OCI-LY3 (cell line): ENCODE data around the gene LARGE2.
"Not testable (repeated sequence)": the region's sequence is repeated elsewhere in the genome, so short reads cannot be mapped to it uniquely, and the experiment has no call there.

ENCODE experiments used
- H2AFZ ChIP-seq: fragments of 200-600, 300-600 bp; shearing (Covaris generic); 2 replicates; pipeline ENCODE4 v1.6.0; 2014; ENCODE audit warnings: antibody characterized with exemption, low read depth, low read length
- H3K27ac ChIP-seq: fragments of 200-600, 300-600 bp; sonication (generic); 2 replicates; pipeline ENCODE4 v1.5.1; 2014; ENCODE audit warnings: mild to moderate bottlenecking, low read length, moderate library complexity, mixed read lengths
- H3K27me3 ChIP-seq: fragments of 200-600, 300-600 bp; sonication (generic); 2 replicates; pipeline ENCODE4 v1.6.1; 2014; ENCODE audit warnings: low read depth, low read length, mixed read lengths
- H3K36me3 ChIP-seq: fragments of 200-600, 300-600 bp; sonication (generic); replicated peaks from 2 replicates; pipeline ENCODE3; 2014; ENCODE audit warnings: low read depth, low read length, mixed read lengths
- H3K4me1 ChIP-seq: fragments of 300-600, 200-600 bp; sonication (generic); 2 replicates; pipeline ENCODE4 v1.6.1; 2014; ENCODE audit warnings: low read length, mixed read lengths
- H3K4me2 ChIP-seq: fragments of 200-600, 300-600 bp; sonication (generic); 2 replicates; pipeline ENCODE4 v1.6.1; 2014; ENCODE audit warnings: low read length, mixed read lengths
- H3K4me3 ChIP-seq: fragments of 300-600, 200-600 bp; sonication (generic); 2 replicates; pipeline ENCODE4 v1.5.1; 2014; ENCODE audit warnings: antibody characterized with exemption, mild to moderate bottlenecking, low read length, moderate library complexity
- H3K79me2 ChIP-seq: fragments of 300-600, 200-600 bp; shearing (Covaris generic); 2 replicates; pipeline ENCODE4 v1.6.1; 2014; ENCODE audit warnings: mild to moderate bottlenecking, low read length, mixed read lengths
- H3K9ac ChIP-seq: fragments of 300-600, 200-600 bp; shearing (Covaris generic); 2 replicates; pipeline ENCODE4 v1.6.0; 2014; ENCODE audit warnings: mild to moderate bottlenecking, low read length, moderate library complexity
- H3K9me3 ChIP-seq: fragments of 200-600, 300-600 bp; shearing (Covaris generic); 2 replicates; pipeline ENCODE4 v1.6.1; 2014; ENCODE audit warnings: low read length, mixed read lengths; ENCODE audit not compliant: insufficient read depth
- H4K20me1 ChIP-seq: fragments of 200-600, 300-600 bp; sonication (generic); 2 replicates; pipeline ENCODE4 v1.6.1; 2016; ENCODE audit warnings: low read length, mixed read lengths; ENCODE audit not compliant: insufficient read depth
- EZH2phosphoT487 ChIP-seq: fragments of 200-600 bp; shearing (Covaris generic); IDR thresholded peaks from 2 replicates; pipeline ENCODE4 v1.6.1; 2018; ENCODE audit warnings: antibody characterized with exemption, mixed run types, low read depth
- TF ChIP-seq, protein P1 (sequence below): fragments of 200-600, 300-600 bp; sonication (generic); IDR thresholded peaks from 2 replicates; pipeline ENCODE4 v1.5.1; 2014; ENCODE audit warnings: antibody characterized with exemption, low read length, low read depth

Gene LARGE2

DNA sequence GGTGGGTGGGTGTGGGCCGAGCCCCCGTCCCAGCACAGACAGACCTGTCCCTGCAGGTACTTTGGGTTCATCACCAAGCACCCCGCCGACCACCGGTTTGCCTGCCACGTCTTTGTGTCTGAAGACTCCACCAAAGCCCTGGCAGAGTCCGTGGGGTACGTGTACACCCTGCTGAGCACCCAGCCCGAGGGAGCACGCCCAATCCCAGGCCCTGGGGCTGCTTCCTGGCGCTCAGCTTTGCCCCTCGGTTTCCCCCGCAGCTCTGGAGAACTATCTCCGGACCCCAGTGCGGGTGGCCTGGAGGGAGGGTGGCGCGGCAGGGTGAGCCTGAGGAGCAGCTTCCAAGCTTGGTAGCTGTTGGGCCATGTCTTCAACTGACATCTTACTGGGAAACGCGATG is 17.4 kb upstream of the LARGE2 start:
- Histone ChIP-seq H3K36me3 (no peaks in the 10 kb centered on the region), H4K20me1 (no peaks in the 10 kb centered on the region), H3K4me1 (no peaks in the 10 kb centered on the region; the same call in 1 of the 2 replicates), H3K79me2 (no peaks in the 10 kb centered on the region), H3K9me3 (no peaks in the 10 kb centered on the region), H2AFZ (no peak overlapping the region), H3K9ac (no peak overlapping the region), H3K4me3 (no peak overlapping the region), H3K4me2 (no peak overlapping the region), H3K27me3 (no peaks in the 10 kb centered on the region), H3K27ac (no peak overlapping the region)
- TF ChIP-seq EZH2phosphoT487: no peak
- TF ChIP-seq, protein P1, sequence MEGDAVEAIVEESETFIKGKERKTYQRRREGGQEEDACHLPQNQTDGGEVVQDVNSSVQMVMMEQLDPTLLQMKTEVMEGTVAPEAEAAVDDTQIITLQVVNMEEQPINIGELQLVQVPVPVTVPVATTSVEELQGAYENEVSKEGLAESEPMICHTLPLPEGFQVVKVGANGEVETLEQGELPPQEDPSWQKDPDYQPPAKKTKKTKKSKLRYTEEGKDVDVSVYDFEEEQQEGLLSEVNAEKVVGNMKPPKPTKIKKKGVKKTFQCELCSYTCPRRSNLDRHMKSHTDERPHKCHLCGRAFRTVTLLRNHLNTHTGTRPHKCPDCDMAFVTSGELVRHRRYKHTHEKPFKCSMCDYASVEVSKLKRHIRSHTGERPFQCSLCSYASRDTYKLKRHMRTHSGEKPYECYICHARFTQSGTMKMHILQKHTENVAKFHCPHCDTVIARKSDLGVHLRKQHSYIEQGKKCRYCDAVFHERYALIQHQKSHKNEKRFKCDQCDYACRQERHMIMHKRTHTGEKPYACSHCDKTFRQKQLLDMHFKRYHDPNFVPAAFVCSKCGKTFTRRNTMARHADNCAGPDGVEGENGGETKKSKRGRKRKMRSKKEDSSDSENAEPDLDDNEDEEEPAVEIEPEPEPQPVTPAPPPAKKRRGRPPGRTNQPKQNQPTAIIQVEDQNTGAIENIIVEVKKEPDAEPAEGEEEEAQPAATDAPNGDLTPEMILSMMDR: no peak

DNA sequence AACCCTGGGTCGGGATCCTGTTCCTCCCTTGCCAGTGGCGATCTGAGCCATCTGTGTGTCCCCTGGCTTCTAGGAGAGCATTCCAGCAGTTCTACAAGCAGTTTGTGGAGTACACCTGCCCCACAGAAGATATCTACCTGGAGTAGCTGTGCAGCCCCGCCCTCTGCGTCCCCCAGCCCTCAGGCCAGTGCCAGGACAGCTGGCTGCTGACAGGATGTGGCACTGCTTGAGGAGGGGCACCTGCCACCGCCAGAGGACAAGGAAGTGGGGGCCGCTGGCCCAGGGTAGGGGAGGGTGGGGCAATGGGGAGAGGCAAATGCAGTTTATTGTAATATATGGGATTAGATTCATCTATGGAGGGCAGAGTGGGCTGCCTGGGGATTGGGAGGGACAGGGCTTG is 16.9 kb upstream of the LARGE2 start:
- not testable (repeated sequence) for H3K9ac ChIP-seq, H3K36me3 ChIP-seq, H3K4me2 ChIP-seq, H3K4me1 ChIP-seq, H3K27ac ChIP-seq, H3K4me3 ChIP-seq, H4K20me1 ChIP-seq, H3K9me3 ChIP-seq, H2AFZ ChIP-seq, H3K27me3 ChIP-seq, H3K79me2 ChIP-seq

DNA sequence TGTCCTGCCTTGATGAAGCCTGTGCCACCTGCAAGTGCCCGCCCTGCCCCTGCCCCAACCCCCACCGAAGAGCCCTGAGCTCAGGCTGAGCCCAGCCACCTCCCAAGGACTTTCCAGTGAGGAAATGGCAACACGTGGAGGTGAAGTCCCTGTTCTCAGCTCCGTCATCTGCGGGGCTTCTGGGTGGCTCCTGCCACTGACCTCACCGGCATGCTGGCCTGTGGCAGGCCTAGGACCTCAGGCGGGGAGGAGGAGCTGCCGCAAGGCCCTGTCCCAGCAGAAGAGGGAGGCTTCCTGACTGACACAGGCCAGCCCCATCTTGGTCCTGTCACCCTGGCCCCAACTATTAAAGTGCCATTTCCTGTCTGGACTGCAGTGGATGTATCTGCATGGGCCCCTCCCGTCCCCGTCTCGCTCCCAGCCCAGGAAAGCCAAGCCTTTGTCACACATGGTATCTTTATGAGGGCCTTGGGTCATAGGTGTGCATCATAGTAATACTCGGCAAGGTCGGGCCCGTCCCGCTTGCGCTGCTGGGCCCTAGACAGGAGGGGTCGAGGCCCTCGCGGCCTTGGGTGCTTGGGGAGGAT is 16.3 kb upstream of the LARGE2 start:
- H2AFZ ChIP-seq: no peak overlapping the region
- no peak for TF ChIP-seq EZH2phosphoT487
- TF ChIP-seq, protein P1: no peak
- no peaks in the 10 kb centered on the region; the same call in 1 of the 2 replicates for H3K4me1 ChIP-seq
- H3K9ac ChIP-seq: no peak overlapping the region
- no peaks in the 10 kb centered on the region for H3K36me3 ChIP-seq
- no peak overlapping the region for H3K4me3 ChIP-seq
- no peaks in the 10 kb centered on the region for H3K9me3 ChIP-seq
- H3K27me3 ChIP-seq: no peaks in the 10 kb centered on the region
- H3K27ac ChIP-seq: no peak overlapping the region
- no peaks in the 10 kb centered on the region for H4K20me1 ChIP-seq
- no peaks in the 10 kb centered on the region for H3K79me2 ChIP-seq
- H3K4me2 ChIP-seq: no peak overlapping the region

DNA sequence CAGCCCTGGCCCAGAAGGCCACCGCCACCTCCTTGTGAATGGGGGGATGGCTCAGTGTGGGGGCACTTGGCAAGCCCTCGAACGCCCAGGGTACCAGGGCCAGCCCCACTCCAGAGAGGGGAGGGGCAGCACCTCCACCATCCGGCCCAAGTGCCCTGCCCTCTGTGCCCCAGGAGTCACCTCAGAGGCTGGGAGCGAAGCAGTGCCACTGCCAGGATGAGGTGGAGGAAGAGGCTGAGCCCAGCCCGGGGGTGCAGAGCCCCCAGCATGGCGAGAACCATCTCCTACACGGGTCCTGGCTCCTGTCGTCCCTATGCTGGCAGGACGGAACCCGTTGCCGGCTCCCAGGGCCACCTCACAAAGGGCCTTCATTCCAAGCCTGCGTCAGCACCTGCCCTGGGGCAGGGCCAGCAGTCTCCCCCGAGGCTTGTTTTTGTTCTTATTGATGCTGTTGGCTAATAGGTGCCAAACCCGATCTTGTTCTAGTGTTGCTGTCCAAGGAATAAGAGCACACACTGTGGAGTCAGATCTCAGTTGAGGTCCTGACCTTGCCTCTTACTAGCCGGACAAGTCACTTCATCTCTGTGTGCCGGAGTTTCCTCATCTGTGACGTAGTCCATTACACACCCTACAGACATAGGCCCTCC is 15.4 kb upstream of the LARGE2 start, which contains the start of gene FREY1:
Gene FREY1, minus strand, starts transcription at position 307 of the 647 bp plus-strand sequence. Its CDS starts 26 bp downstream, at position 281.
- Histone ChIP-seq H3K9me3 (no peaks in the 10 kb centered on the region), H3K4me1 (no peaks in the 10 kb centered on the region; the same call in 1 of the 2 replicates), H3K9ac (no peak within 1 kb of the TSS), H3K79me2 (no peaks in the 10 kb centered on the region), H3K4me2 (no peak within 1 kb of the TSS), H4K20me1 (no peaks in the 10 kb centered on the region), H3K36me3 (no peaks in the 10 kb centered on the region), H3K4me3 (no peak within 1 kb of the TSS), H3K27me3 (no peaks in the 10 kb centered on the region), H3K27ac (no peak within 1 kb of the TSS), H2AFZ (no peak within 1 kb of the TSS)
- TF ChIP-seq, protein P1: no peak
- no peak for TF ChIP-seq EZH2phosphoT487
